ENCODE data around the gene MAGI3. TPM values are rescaled to one million over a fixed set of nuclear protein-coding genes. Genes with fewer than 3 reads are reported as not detected.
"Not testable (repeated sequence)": the region's sequence is repeated elsewhere in the genome, so short reads cannot be mapped to it uniquely, and the experiment has no call there.

The MAGI3 gene
- total RNA-seq, 2 experiments from 2014 or later = 4.7 to 7.8 TPM

GRCh38 chr1:113459279-113459678, 69.0 kb downstream of the MAGI3 start:
- Histone ChIP-seq H3K9me3 (ENCODE audit: low read length) (0 out of 2 replicates have a peak, but pooled peaks cover 4% of the 10 kb centered on the region), H3K9me2 (ENCODE audit: insufficient read depth, low read length) (no peaks in the 10 kb centered on the region), H2AFZ (ENCODE audit: low read length) (no peak overlapping the region), H3K79me2 (ENCODE audit: insufficient read depth, low read depth, low read length) (no peaks in the 10 kb centered on the region), H3K27ac (ENCODE audit: low read depth, low read length, poor library complexity, severe bottlenecking) (no peak overlapping the region), H3K4me2 (ENCODE audit: low read length) (no peak overlapping the region), H3K36me3 (ENCODE audit: insufficient read depth, low read length) (no peaks in the 10 kb centered on the region), H3K4me3 (ENCODE audit: low read depth, low read length, poor library complexity, severe bottlenecking) (no peak overlapping the region), H3K4me1 (ENCODE audit: insufficient read depth, low read length, poor library complexity, severe bottlenecking) (no peaks in the 10 kb centered on the region), H4K20me1 (ENCODE audit: insufficient read depth, low read length) (no peaks in the 10 kb centered on the region)
- ChIA-PET CTCF (ENCODE audit: unreplicated experiment) (no interaction called here), POLR2A (no interaction called here)
- BruUV-seq (replicated peaks) = no TSS peak
- no peak for TF ChIP-seq CTCF (conservative IDR thresholded peaks at IDR 0.05; ENCODE audit: low read length)
- TF ChIP-seq EZH2phosphoT487 (IDR thresholded peaks at IDR 0.05; ENCODE audit: borderline replicate concordance, low read depth, low read length) = no peak
- intact Hi-C loops (cut with micrococcal nuclease; ENCODE audit: unreplicated experiment) = no loop called here
- DNase-seq (ENCODE audit: low spot score) = no peak

- H3K9me3 ChIP-seq (ENCODE audit: low read length) = 0 out of 2 replicates have a peak, but pooled peaks cover 5% of the 10 kb centered on the region
- BruUV-seq (replicated peaks) = no TSS peak
- ChIA-PET POLR2A (no interaction called here), CTCF (ENCODE audit: unreplicated experiment) (no interaction called here)
- H3K4me1 ChIP-seq (ENCODE audit: insufficient read depth, low read length, poor library complexity, severe bottlenecking) = no peaks in the 10 kb centered on the region
- H3K9me2 ChIP-seq (ENCODE audit: insufficient read depth, low read length) = no peaks in the 10 kb centered on the region
- intact Hi-C loops (cut with micrococcal nuclease; ENCODE audit: unreplicated experiment) = no loop called here
- H3K4me2 ChIP-seq (ENCODE audit: low read length) = no peak overlapping the region
- no peak overlapping the region for H2AFZ ChIP-seq (ENCODE audit: low read length)
- no peaks in the 10 kb centered on the region for H3K36me3 ChIP-seq (ENCODE audit: insufficient read depth, low read length)
- H3K27ac ChIP-seq (ENCODE audit: low read depth, low read length, poor library complexity, severe bottlenecking) = no peak overlapping the region
- no peaks in the 10 kb centered on the region for H3K79me2 ChIP-seq (ENCODE audit: insufficient read depth, low read depth, low read length)
- no peak for TF ChIP-seq CTCF (conservative IDR thresholded peaks at IDR 0.05; ENCODE audit: low read length)
- no peak for TF ChIP-seq EZH2phosphoT487 (IDR thresholded peaks at IDR 0.05; ENCODE audit: borderline replicate concordance, low read depth, low read length)
- DNase-seq (ENCODE audit: low spot score) = no peak
- H3K4me3 ChIP-seq (ENCODE audit: low read depth, low read length, poor library complexity, severe bottlenecking) = no peak overlapping the region
- H4K20me1 ChIP-seq (ENCODE audit: insufficient read depth, low read length) = no peaks in the 10 kb centered on the region
These were observed 77.7 kb downstream of the MAGI3 start for GRCh38 chr1:113467991-113468390.

GRCh38 chr1:113478427-113479195, 88.3 kb downstream of the MAGI3 start:
- H3K79me2 ChIP-seq (ENCODE audit: insufficient read depth, low read depth, low read length); H3K4me1 ChIP-seq (ENCODE audit: insufficient read depth, low read length, poor library complexity, severe bottlenecking); intact Hi-C loops (cut with micrococcal nuclease; ENCODE audit: unreplicated experiment); H3K9me2 ChIP-seq (ENCODE audit: insufficient read depth, low read length); BruUV-seq (replicated peaks); H3K4me2 ChIP-seq (ENCODE audit: low read length); H2AFZ ChIP-seq (ENCODE audit: low read length); CTCF ChIA-PET (ENCODE audit: unreplicated experiment); H3K9me3 ChIP-seq (ENCODE audit: low read length); H4K20me1 ChIP-seq (ENCODE audit: insufficient read depth, low read length); H3K36me3 ChIP-seq (ENCODE audit: insufficient read depth, low read length); DNase-seq (ENCODE audit: low spot score); H3K27ac ChIP-seq (ENCODE audit: low read depth, low read length, poor library complexity, severe bottlenecking); H3K4me3 ChIP-seq (ENCODE audit: low read depth, low read length, poor library complexity, severe bottlenecking); POLR2A ChIA-PET: not testable (repeated sequence)

Measured in OCI-LY7 (cell line).